Mucosa of rectum (tissue), 2 donors: Measurements from ENCODE around the gene TRIM25.
A peak's percentile ranks its signal among the peaks of the same experiment; 100 is the strongest.

Experiments
- H3K27ac ChIP-seq, 2 donors: one replicate each; pipeline ENCODE4 v1.7.0; 2013; ENCODE audit warnings: inconsistent platforms in 2 of 2, low read depth in 2 of 2, low read length in 2 of 2
- H3K27me3 ChIP-seq, 2 donors: one replicate each; pipeline ENCODE4 v1.7.0; 2013; ENCODE audit warnings: low read length in 2 of 2; ENCODE audit not compliant: control insufficient read depth in 2 of 2, insufficient read depth in 2 of 2
- H3K36me3 ChIP-seq, 2 donors: one replicate each; pipeline ENCODE4 v1.7.0; 2013; ENCODE audit warnings: low read length in 2 of 2; ENCODE audit not compliant: control insufficient read depth in 2 of 2, insufficient read depth in 2 of 2
- H3K4me1 ChIP-seq, 2 donors: one replicate each; pipeline ENCODE4 v1.7.0; 2013; ENCODE audit warnings: low read length in 2 of 2, mild to moderate bottlenecking in 1 of 2; ENCODE audit not compliant: control insufficient read depth in 2 of 2, insufficient read depth in 2 of 2
- H3K4me3 ChIP-seq, 2 donors: one replicate each; pipeline ENCODE4 v1.7.0; 2013; ENCODE audit warnings: low read length in 2 of 2
- H3K9ac ChIP-seq, 2 donors: one replicate each; pipeline ENCODE4 v1.7.0; 2013; ENCODE audit warnings: low read length in 2 of 2, low read depth in 1 of 2, mild to moderate bottlenecking in 1 of 2
- H3K9me3 ChIP-seq, 2 donors: one replicate each; pipeline ENCODE4 v1.7.0; 2013; ENCODE audit warnings: low read length in 2 of 2; ENCODE audit not compliant: control insufficient read depth in 2 of 2
- donor health status: healthy.
- donor health status: Normal muscosa, but diverticular disease.

The TRIM25 gene

DNA sequence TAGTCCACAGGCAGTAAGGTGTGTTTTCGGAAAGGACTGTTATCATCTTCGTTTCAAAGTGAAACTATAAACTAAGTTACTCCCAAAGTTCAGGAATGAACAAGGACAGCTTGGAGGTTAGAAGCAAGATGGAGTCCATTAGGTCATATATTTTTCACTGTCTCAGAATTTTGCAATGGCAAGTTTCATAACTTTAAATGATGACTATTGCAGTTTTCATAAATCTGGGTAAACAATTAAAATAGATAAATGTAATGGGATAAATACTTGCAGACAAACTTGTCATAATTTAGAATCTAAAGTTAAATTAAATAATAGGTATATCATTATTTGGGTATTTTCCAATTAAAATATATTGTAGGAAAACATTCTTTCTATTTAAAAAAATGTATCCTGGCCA lies 14.7 kb upstream of the TRIM25 start:
- H3K36me3 ChIP-seq, result no peaks in the 10 kb centered on the region
- H3K9ac ChIP-seq, result no peak overlapping the region
- no peak overlapping the region for H3K4me3 ChIP-seq
- no peaks in the 10 kb centered on the region for H3K27me3 ChIP-seq
- no peaks in the 10 kb centered on the region for H3K4me1 ChIP-seq
- peaks cover 0 to 2% of the 10 kb centered on the region in 2 donors for H3K9me3 ChIP-seq
- H3K27ac ChIP-seq, result no peak overlapping the region

DNA sequence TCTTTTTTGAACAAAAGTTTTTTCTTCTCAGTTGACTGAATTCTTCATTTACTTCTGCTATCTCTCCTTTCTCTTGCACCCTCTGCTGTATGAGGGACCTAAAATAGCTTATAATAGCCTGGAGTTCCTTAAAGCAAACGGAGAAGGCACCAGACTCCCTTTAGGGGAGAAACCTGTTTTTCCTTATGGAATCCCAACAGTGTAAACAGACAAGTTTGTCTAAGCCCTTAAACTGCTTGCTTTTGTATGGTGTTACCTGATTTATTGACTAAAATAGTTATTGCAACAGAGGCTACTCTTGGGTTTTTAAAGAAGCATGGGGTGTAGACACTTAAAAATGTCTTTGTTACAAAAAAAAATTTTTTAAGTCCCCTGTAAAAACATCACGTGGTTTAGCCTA lies 12.9 kb upstream of the TRIM25 start:
- Histone ChIP-seq H3K9me3 (peaks cover 0 to 2% of the 10 kb centered on the region in 2 donors), H3K36me3 (no peaks in the 10 kb centered on the region), H3K27me3 (no peaks in the 10 kb centered on the region), H3K4me1 (no peaks in the 10 kb centered on the region), H3K9ac (no peak overlapping the region), H3K27ac (no peak overlapping the region), H3K4me3 (no peak overlapping the region)

DNA sequence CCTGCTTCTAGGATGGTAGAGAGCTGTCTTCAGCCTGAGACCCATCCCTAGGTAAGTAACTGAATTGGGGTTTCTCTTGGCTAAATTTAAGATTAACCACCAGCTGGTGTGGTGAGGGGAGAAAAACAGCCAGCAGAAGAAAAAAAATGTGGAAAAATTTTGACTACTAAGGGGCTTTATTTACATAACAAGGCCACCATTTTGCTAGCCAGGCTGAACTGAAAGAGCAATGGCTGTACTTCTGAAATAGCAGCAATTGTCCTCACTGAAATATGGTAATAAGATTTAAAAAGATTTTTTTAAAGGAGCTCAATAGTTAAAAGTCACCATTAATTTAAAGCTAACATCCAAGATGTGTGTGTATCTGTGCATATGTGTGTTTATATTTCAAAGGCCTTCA lies 12.4 kb upstream of the TRIM25 start:
- no peaks in the 10 kb centered on the region for H3K27me3 ChIP-seq
- H3K9me3 ChIP-seq, result peaks cover 0 to 2% of the 10 kb centered on the region in 2 donors
- no peaks in the 10 kb centered on the region for H3K4me1 ChIP-seq
- H3K27ac ChIP-seq, result no peak overlapping the region
- H3K9ac ChIP-seq, result no peak overlapping the region
- H3K4me3 ChIP-seq, result no peak overlapping the region
- no peaks in the 10 kb centered on the region for H3K36me3 ChIP-seq

DNA sequence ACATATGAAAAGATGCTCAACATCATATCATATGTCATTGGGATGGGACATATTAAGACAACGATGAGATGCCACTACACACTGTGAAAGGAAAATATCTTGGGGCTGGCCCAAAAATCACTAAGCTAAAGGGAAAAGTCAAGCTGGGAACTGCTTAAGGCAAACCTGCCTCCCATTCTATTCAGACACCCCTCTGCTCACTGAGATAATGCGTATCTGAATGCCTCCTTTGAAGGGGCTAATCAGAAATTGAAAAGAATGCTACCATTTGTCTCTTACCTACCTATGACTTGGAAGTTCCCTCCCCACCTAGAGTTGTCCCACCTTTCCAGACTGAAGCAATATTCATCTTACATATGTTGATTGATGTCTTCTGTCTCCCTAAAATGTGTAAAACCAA lies 11.2 kb upstream of the TRIM25 start:
- H3K27ac ChIP-seq, result no peak overlapping the region
- no peak overlapping the region for H3K9ac ChIP-seq
- H3K9me3 ChIP-seq, result no peaks in the 10 kb centered on the region
- H3K4me1 ChIP-seq, result no peaks in the 10 kb centered on the region
- no peaks in the 10 kb centered on the region for H3K36me3 ChIP-seq
- no peaks in the 10 kb centered on the region for H3K27me3 ChIP-seq
- no peak overlapping the region for H3K4me3 ChIP-seq

DNA sequence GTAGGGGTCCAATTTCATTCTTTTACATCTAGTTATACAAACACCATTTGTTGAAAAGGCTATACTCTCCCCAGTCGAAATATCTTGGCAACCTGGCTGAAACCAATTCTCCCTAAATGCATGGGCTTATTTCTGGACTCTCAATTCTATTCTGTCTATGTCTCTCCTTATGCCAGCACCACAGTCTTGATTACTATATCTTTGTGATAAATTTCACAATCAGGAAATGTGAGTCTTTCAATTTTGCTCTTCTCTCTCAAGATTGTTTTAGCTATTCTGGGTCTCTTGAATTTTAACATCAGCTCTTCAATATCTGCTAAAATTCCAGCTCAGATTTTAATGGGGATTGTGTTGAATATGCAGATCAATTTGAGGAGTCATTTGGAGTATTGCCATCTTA lies 5.9 kb upstream of the TRIM25 start:
- Histone ChIP-seq H3K4me1 (peaks cover 16 to 17% of the 10 kb centered on the region in 2 donors), H3K4me3 (no peak overlapping the region), H3K9me3 (no peaks in the 10 kb centered on the region), H3K9ac (no peak overlapping the region), H3K27me3 (no peaks in the 10 kb centered on the region), H3K27ac (no peak overlapping the region), H3K36me3 (no peaks in the 10 kb centered on the region)

DNA sequence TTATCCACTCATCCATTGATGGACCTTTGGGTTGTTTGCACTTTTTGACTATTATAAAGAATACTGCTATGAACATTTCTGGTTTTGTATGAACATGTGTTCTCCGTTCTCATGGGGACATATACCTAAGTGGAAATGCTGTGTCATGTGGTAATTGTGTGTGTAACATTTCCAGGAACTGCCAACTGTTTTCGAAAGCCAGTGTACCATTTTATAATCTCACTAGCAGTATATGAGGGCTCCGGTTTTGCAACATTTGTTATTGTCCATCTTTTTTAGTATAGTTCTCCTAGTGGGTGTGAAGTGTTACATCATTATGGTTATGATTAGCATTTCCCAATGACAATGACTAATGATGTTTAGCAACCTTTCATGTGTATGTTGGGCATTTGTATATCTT lies 5.1 kb upstream of the TRIM25 start:
- peaks cover 16 to 17% of the 10 kb centered on the region in 2 donors for H3K4me1 ChIP-seq
- H3K27me3 ChIP-seq, result no peaks in the 10 kb centered on the region
- no peak overlapping the region for H3K4me3 ChIP-seq
- H3K9me3 ChIP-seq, result no peaks in the 10 kb centered on the region
- no peaks in the 10 kb centered on the region for H3K36me3 ChIP-seq
- H3K9ac ChIP-seq, result no peak overlapping the region
- H3K27ac ChIP-seq, result no peak overlapping the region

DNA sequence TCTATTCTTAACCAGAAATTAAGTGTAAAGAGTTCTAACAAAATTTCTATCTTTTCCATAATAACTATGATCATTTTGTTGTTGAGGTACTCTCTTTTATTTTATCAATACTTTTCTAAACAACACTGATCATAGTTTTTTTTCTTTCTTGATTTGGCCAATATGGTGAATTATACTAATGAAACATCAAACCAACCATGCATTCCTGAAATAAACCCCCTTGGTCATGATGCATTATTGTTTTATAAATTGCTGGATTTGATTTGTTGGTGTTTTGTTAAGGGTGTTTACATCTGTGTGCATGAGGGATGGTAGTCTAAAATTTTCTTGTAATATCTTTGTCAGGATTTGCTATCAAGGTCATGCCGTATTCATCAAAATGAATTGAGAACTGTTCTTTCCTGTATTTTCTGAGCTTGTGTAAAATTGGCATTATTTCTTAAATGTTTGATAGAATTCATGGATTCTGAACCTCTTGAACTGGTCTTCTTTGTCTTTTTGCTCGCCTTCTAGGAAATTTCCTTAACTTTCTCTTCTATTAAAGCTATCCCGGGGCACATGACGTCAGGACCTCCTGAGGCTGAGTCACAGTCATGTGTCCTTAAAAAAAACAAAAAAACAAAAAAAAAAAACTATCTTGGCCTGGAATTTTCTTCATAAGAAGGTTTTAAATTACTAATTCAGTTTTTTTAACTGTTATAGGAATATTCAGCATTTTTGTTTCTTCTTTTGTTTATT lies 3.9 kb upstream of the TRIM25 start:
- Histone ChIP-seq H3K4me1 (peaks cover 16 to 17% of the 10 kb centered on the region in 2 donors), H3K9me3 (no peaks in the 10 kb centered on the region), H3K27ac (no peak overlapping the region), H3K27me3 (no peaks in the 10 kb centered on the region), H3K36me3 (no peaks in the 10 kb centered on the region), H3K4me3 (no peak overlapping the region), H3K9ac (no peak overlapping the region)

DNA sequence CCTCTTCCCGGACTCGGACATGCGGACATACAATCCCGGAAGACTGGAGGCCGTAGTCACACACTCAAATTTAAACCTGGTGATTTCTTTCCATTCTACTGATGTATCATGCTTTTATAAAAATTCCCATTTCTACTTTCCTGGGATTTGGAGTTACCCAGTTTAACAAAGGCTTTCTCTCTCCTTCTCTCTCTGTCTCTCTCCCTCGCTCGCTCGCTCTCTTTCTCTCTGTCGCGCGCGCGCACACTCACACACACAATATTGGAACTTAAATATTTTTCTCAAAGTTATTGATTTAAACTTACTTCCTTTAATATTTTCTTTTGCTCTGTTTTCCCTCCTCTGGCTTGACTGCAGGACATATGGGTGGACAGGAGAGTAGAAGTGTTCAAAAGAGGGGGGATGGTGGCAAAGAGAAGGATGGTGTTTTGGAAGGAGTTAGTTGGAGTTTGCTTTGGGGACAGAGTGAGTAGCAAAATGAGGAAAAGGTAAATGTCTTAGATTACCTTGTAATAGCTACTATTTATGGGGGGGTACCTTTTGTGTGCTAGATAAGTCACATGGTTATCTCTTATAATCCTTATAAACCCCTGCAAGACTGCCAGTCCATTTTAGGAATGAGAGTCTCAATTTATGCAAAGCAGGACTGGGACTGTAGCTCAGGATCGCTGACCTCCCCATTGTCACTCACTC lies 878 bp upstream of the TRIM25 start:
- Histone ChIP-seq H3K27ac (peak overlapping the region; percentile 94 to 95), H3K36me3 (no peaks in the 10 kb centered on the region), H3K27me3 (no peaks in the 10 kb centered on the region), H3K4me3 (peak overlapping the region; percentile 93 to 96), H3K9me3 (no peaks in the 10 kb centered on the region), H3K9ac (peak overlapping the region; percentile 94), H3K4me1 (peaks cover 30 to 39% of the 10 kb centered on the region in 2 donors)

DNA sequence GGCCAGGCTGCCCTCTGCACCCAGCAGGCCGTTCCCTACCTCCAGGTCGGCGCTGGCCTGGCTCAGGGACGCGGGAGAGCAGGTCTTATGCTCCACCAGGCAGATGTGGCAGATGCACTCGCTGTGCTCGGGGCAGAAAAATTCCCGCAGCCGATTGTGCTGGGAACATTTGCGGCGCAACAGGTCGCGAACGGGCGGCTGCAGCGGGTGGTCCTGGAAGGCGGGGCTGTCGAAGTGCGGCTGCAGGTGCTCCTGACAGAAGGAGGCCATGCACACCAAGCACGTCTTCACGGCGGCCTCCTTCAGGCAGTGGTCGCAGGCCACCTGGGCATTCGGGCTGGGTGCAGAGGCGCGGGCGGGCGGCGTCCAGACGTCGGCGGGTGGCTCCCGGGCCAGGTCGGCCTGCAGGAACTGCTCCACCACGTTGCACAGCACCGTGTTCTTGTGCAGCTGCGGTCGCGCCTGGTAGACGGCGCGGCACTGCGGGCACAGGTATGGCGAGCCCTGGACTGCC lies 439 bp downstream of the TRIM25 start:
- Histone ChIP-seq H3K4me3 (peak overlapping the region; percentile 93 to 96), H3K9ac (peak overlapping the region; percentile 58 to 94), H3K4me1 (peaks cover 40 to 45% of the 10 kb centered on the region in 2 donors), H3K27me3 (no peaks in the 10 kb centered on the region), H3K36me3 (peaks cover 3 to 6% of the 10 kb centered on the region in 2 donors), H3K27ac (peak overlapping the region; percentile 94 to 95), H3K9me3 (no peaks in the 10 kb centered on the region)

DNA sequence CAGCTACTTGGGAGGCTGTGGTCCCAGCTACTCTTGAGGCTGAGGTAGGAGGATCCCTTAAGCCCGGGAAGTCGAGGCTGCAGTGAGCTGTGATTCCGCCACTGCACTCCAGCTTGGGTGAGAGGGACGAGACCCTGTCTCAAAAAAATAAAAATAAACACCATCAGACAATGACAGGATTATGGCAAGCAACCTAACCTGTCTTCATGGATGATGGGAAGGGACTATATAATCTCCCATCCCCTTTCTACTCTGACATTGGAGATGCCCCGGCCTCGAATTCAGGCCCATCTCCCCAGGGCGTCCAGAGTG lies 893 bp downstream of the TRIM25 start:
- H3K27ac ChIP-seq, result peak overlapping the region; percentile 94 to 95
- H3K36me3 ChIP-seq, result peaks cover 6 to 11% of the 10 kb centered on the region in 2 donors
- peak overlapping the region; percentile 93 to 96 for H3K4me3 ChIP-seq
- peak overlapping the region; percentile 58 to 94 for H3K9ac ChIP-seq
- peaks cover 42 to 48% of the 10 kb centered on the region in 2 donors for H3K4me1 ChIP-seq
- no peaks in the 10 kb centered on the region for H3K9me3 ChIP-seq
- H3K27me3 ChIP-seq, result no peaks in the 10 kb centered on the region
